ENCODE results near the gene RIT2. TPM values are rescaled to one million over a fixed set of nuclear protein-coding genes. Genes with fewer than 3 reads are reported as not detected.
"Not testable (repeated sequence)": the region's sequence is repeated elsewhere in the genome, so short reads cannot be mapped to it uniquely, and the experiment has no call there.

Gene RIT2
- total and polyA plus RNA-seq, 4 donors, result not detected

DNA sequence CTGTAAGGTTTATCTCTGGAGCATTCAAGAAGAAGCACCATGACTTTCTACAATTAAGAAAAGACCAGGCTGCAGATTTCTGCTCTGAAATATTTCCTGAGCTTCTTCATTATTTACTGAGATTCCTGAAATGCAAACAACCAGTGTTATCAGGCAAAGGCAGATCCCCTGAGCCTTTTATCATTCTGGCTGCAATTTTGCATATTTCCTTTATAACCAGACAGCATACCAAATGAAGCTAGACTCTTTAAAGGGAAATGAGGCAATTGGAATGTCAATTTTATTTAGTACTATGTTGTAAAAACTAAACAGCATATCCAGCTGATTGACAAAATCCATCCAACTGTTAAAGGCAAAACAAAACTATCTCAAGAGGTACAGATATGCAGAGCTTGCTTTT is 372.5 kb downstream of the RIT2 start:
- no peak overlapping the region for H3K4me3 ChIP-seq
- H3K27ac ChIP-seq (ENCODE audit: low read depth in 1 of 2, low read length in 1 of 2), result no peak overlapping the region
- ATAC-seq (ENCODE audit: insufficient read depth, low FRiP score) (no peak), DNase-seq (no peak)
- TF ChIP-seq, protein P1, sequence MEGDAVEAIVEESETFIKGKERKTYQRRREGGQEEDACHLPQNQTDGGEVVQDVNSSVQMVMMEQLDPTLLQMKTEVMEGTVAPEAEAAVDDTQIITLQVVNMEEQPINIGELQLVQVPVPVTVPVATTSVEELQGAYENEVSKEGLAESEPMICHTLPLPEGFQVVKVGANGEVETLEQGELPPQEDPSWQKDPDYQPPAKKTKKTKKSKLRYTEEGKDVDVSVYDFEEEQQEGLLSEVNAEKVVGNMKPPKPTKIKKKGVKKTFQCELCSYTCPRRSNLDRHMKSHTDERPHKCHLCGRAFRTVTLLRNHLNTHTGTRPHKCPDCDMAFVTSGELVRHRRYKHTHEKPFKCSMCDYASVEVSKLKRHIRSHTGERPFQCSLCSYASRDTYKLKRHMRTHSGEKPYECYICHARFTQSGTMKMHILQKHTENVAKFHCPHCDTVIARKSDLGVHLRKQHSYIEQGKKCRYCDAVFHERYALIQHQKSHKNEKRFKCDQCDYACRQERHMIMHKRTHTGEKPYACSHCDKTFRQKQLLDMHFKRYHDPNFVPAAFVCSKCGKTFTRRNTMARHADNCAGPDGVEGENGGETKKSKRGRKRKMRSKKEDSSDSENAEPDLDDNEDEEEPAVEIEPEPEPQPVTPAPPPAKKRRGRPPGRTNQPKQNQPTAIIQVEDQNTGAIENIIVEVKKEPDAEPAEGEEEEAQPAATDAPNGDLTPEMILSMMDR (IDR thresholded peaks at IDR 0.05; ENCODE audit: control extremely low read depth, extremely low read depth), result no peak
- no peaks in the 10 kb centered on the region for H3K27me3 ChIP-seq (ENCODE audit: control insufficient read depth in 3 of 3, insufficient read depth in 3 of 3, low read length in 2 of 3)
- H3K36me3 ChIP-seq (ENCODE audit: control insufficient read depth in 4 of 4, insufficient read depth in 4 of 4, low read length in 4 of 4), result no peaks in the 10 kb centered on the region
- no peaks in the 10 kb centered on the region for H3K4me1 ChIP-seq (ENCODE audit: control insufficient read depth in 5 of 5, insufficient read depth in 5 of 5, low read length in 5 of 5)
- H3K9me3 ChIP-seq (ENCODE audit: control insufficient read depth in 4 of 4, insufficient read depth in 3 of 4, low read length in 3 of 4), result no peaks in the 10 kb centered on the region
- no peak overlapping the region for H3K9ac ChIP-seq (ENCODE audit: insufficient read depth in 1 of 2, low read length in 2 of 2)

DNA sequence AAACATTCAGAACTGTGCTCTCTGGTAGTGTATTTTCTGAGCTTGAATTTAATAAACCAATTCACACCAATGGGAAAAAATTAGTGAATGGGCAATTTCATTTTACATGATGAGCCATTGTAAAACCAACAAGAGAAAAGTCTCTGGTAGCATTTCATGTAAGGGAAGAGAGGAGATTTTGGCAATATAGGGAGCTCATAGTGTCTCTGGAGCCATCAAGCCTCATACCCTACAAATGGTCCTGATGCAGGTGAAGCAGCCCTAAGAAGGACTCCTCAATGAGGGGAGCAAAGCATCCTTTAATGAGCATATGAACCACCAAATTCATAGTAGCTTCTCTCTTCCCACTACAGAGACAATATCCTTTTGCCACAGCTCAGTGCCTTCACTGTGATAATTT is 373.0 kb downstream of the RIT2 start:
- DNase-seq, result no peak
- H3K4me3 ChIP-seq, result no peak overlapping the region
- no peak overlapping the region for H3K27ac ChIP-seq (ENCODE audit: low read depth in 1 of 2, low read length in 1 of 2)
- H3K36me3 ChIP-seq (ENCODE audit: control insufficient read depth in 4 of 4, insufficient read depth in 4 of 4, low read length in 4 of 4), result no peaks in the 10 kb centered on the region
- H3K9me3 ChIP-seq (ENCODE audit: control insufficient read depth in 4 of 4, insufficient read depth in 3 of 4, low read length in 3 of 4), result no peaks in the 10 kb centered on the region
- H3K9ac ChIP-seq (ENCODE audit: insufficient read depth in 1 of 2, low read length in 2 of 2), result no peak overlapping the region
- H3K4me1 ChIP-seq (ENCODE audit: control insufficient read depth in 5 of 5, insufficient read depth in 5 of 5, low read length in 5 of 5), result no peaks in the 10 kb centered on the region
- TF ChIP-seq, protein P1 (IDR thresholded peaks at IDR 0.05; ENCODE audit: control extremely low read depth, extremely low read depth), result no peak
- H3K27me3 ChIP-seq (ENCODE audit: control insufficient read depth in 3 of 3, insufficient read depth in 3 of 3, low read length in 2 of 3), result no peaks in the 10 kb centered on the region
- no peak for ATAC-seq (ENCODE audit: insufficient read depth, low FRiP score)

DNA sequence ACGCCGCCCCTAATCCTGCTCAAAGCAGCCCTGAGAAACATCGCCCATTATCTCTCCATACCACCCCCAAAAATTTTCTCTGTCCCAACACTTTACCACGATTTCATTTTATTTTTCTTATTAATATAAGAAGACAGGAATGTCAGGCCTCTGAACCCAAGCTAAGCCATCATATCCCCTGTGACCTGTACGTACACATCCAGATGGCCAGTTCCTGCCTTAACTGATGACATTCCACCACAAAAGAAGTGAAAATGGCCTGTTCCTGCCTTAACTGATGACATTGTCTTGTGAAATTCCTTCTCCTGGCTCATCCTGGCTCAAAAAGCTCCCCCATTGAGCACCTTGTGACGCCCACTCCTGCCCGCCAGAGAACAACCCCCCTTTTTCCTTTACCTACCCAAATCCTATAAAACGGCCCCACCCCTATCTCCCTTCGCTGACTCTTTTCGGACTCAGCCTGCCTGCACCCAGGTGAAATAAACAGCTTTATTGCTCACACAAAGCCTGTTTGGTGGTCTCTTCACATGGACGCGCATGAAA is 373.6 kb downstream of the RIT2 start:
- not testable (repeated sequence) for H3K9ac ChIP-seq (ENCODE audit: insufficient read depth in 1 of 2, low read length in 2 of 2); H3K36me3 ChIP-seq (ENCODE audit: control insufficient read depth in 4 of 4, insufficient read depth in 4 of 4, low read length in 4 of 4); H3K4me3 ChIP-seq; H3K27me3 ChIP-seq (ENCODE audit: control insufficient read depth in 3 of 3, insufficient read depth in 3 of 3, low read length in 2 of 3); H3K27ac ChIP-seq (ENCODE audit: low read depth in 1 of 2, low read length in 1 of 2); H3K9me3 ChIP-seq (ENCODE audit: control insufficient read depth in 4 of 4, insufficient read depth in 3 of 4, low read length in 3 of 4); ATAC-seq (ENCODE audit: insufficient read depth, low FRiP score); DNase-seq; H3K4me1 ChIP-seq (ENCODE audit: control insufficient read depth in 5 of 5, insufficient read depth in 5 of 5, low read length in 5 of 5)
- 80 to 83% methylated on average over 12 of the region's 12 CpGs for WGBS, 2 donors

DNA sequence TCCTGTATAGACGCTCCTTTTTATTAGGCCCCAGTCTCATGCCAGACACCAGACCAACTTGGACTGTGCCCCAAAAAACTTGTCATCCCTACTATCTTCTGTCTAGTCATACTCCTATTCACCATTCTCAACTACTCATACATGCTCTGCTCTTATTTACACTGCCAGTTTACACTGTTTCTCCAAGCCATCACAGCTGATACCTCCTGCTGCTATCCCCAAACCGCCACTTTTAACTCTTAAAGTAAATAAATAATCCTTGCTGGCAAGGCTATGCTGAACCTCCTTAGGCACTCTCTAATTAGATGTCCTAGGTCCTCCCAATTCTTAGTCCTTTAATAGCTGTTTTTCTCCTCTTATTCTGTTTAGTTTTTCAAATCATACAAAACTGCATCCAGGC is 374.2 kb downstream of the RIT2 start:
- DNase-seq; H3K36me3 ChIP-seq (ENCODE audit: control insufficient read depth in 4 of 4, insufficient read depth in 4 of 4, low read length in 4 of 4); H3K9me3 ChIP-seq (ENCODE audit: control insufficient read depth in 4 of 4, insufficient read depth in 3 of 4, low read length in 3 of 4); H3K4me3 ChIP-seq; H3K9ac ChIP-seq (ENCODE audit: insufficient read depth in 1 of 2, low read length in 2 of 2); H3K27ac ChIP-seq (ENCODE audit: low read depth in 1 of 2, low read length in 1 of 2); H3K4me1 ChIP-seq (ENCODE audit: control insufficient read depth in 5 of 5, insufficient read depth in 5 of 5, low read length in 5 of 5); H3K27me3 ChIP-seq (ENCODE audit: control insufficient read depth in 3 of 3, insufficient read depth in 3 of 3, low read length in 2 of 3); ATAC-seq (ENCODE audit: insufficient read depth, low FRiP score): not testable (repeated sequence)
- WGBS, 2 donors, result 73 to 81% methylated on average over 2 of the region's 2 CpGs

DNA sequence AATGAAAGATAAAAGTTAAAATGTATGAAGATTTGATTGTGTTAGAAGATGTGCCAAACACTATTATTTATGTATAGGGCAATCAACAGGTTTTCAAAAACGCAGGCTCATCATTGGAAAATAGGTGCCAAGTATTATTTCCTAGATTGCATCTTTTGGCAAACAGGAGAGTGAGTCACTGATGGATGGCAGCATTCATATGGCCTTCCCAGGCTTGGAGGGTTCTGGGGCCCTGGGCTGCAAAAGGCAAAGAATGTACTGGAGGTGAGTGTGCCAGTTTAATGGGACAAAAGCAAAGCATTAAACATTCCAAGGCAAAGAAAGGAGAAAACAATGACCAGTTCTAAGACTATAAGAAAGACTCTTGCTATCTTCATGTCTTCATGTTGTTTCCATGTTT is 379.4 kb downstream of the RIT2 start:
- Histone ChIP-seq H3K9me3 (ENCODE audit: control insufficient read depth in 4 of 4, insufficient read depth in 3 of 4, low read length in 3 of 4) (no peaks in the 10 kb centered on the region), H3K27ac (ENCODE audit: low read depth in 1 of 2, low read length in 1 of 2) (no peak overlapping the region), H3K4me1 (ENCODE audit: control insufficient read depth in 5 of 5, insufficient read depth in 5 of 5, low read length in 5 of 5) (no peaks in the 10 kb centered on the region), H3K9ac (ENCODE audit: insufficient read depth in 1 of 2, low read length in 2 of 2) (no peak overlapping the region), H3K27me3 (ENCODE audit: control insufficient read depth in 3 of 3, insufficient read depth in 3 of 3, low read length in 2 of 3) (no peaks in the 10 kb centered on the region), H3K4me3 (no peak overlapping the region), H3K36me3 (ENCODE audit: control insufficient read depth in 4 of 4, insufficient read depth in 4 of 4, low read length in 4 of 4) (no peaks in the 10 kb centered on the region)
- DNase-seq (no peak), ATAC-seq (ENCODE audit: insufficient read depth, low FRiP score) (no peak)
- 59 to 81% methylated on average over 1 of the region's 1 CpG for WGBS, 2 donors
- TF ChIP-seq, protein P1 (IDR thresholded peaks at IDR 0.05; ENCODE audit: control extremely low read depth, extremely low read depth), result no peak

All from lung (tissue), 12 donors.